H9 (cell line): ENCODE results near the gene ANKS1B. TPM values are rescaled to one million over a fixed set of nuclear protein-coding genes. Genes with fewer than 3 reads are reported as not detected.

Experiments used
- DNase-seq: peaks from one replicate; pipeline ENCODE4 v3.0.0-alpha.2; 2017
- H2AFZ ChIP-seq: one replicate; pipeline ENCODE4 v1.6.1; 2013; ENCODE audit warnings: mild to moderate bottlenecking, low read length, control low read depth, moderate library complexity
- H2AK5ac ChIP-seq: 2 replicates; pipeline ENCODE4 v1.6.1; 2013; ENCODE audit warnings: low read length, control low read depth, mixed read lengths; ENCODE audit not compliant: insufficient read length
- H2BK120ac ChIP-seq: one replicate; pipeline ENCODE4 v1.6.1; 2013; ENCODE audit warnings: low read depth, mild to moderate bottlenecking, low read length, control low read depth, inconsistent platforms; ENCODE audit not compliant: poor library complexity, severe bottlenecking
- H2BK12ac ChIP-seq: 2 replicates; pipeline ENCODE4 v1.6.1; 2013; ENCODE audit warnings: low read length, control low read depth, mixed read lengths, low read depth; ENCODE audit not compliant: insufficient read length
- H2BK15ac ChIP-seq: 2 replicates; pipeline ENCODE4 v1.6.1; 2013; ENCODE audit warnings: low read depth, low read length, control low read depth
- H2BK20ac ChIP-seq: one replicate; pipeline ENCODE4 v1.6.1; 2013; ENCODE audit warnings: low read depth, mild to moderate bottlenecking, low read length, control low read depth, inconsistent platforms; ENCODE audit not compliant: poor library complexity, severe bottlenecking
- H2BK5ac ChIP-seq: 2 replicates; pipeline ENCODE4 v1.6.1; 2013; ENCODE audit warnings: low read length, control low read depth, mixed read lengths; ENCODE audit not compliant: insufficient read length
- H3K14ac ChIP-seq: 2 replicates; pipeline ENCODE4 v1.6.1; 2013; ENCODE audit warnings: low read length, control low read depth; ENCODE audit not compliant: insufficient read depth
- H3K18ac ChIP-seq: 2 replicates; pipeline ENCODE4 v1.6.1; 2013; ENCODE audit warnings: low read depth, mild to moderate bottlenecking, mixed read lengths, low read length, control low read depth; ENCODE audit not compliant: insufficient read length
- H3K23ac ChIP-seq: 2 replicates; pipeline ENCODE4 v1.6.1; 2013; ENCODE audit warnings: low read length, control low read depth, mixed read lengths, low read depth; ENCODE audit not compliant: insufficient read length
- H3K23me2 ChIP-seq: 2 replicates; pipeline ENCODE4 v1.6.1; 2013; ENCODE audit warnings: low read depth, mild to moderate bottlenecking, mixed read lengths, low read length, control low read depth; ENCODE audit not compliant: insufficient read length, poor library complexity, severe bottlenecking
- H3K27ac ChIP-seq: 2 replicates; pipeline ENCODE4 v1.5.1; 2013; ENCODE audit warnings: low read length, control low read depth, mixed read lengths, low read depth; ENCODE audit not compliant: insufficient read length
- H3K27me3 ChIP-seq: 2 replicates; pipeline ENCODE4 v1.6.1; 2013; ENCODE audit warnings: low read length, control low read depth, inconsistent platforms; ENCODE audit not compliant: insufficient read depth
- H3K4ac ChIP-seq: 2 replicates; pipeline ENCODE4 v1.6.1; 2013; ENCODE audit warnings: low read depth, mild to moderate bottlenecking, control low read depth, inconsistent platforms, low read length, moderate library complexity
- H3K4me1 ChIP-seq: 2 replicates; pipeline ENCODE4 v1.6.1; 2013; ENCODE audit warnings: low read length, control low read depth, inconsistent platforms; ENCODE audit not compliant: insufficient read depth
- H3K4me2 ChIP-seq: 2 replicates; pipeline ENCODE4 v1.6.1; 2013; ENCODE audit warnings: low read length, control low read depth, mixed read lengths; ENCODE audit not compliant: insufficient read length, insufficient read depth
- H3K56ac ChIP-seq: 2 replicates; pipeline ENCODE4 v1.6.1; 2013; ENCODE audit warnings: low read depth, mild to moderate bottlenecking, mixed read lengths, low read length, control low read depth; ENCODE audit not compliant: insufficient read length
- H3K79me1 ChIP-seq: 2 replicates; pipeline ENCODE4 v1.6.1; 2013; ENCODE audit warnings: low read depth, mild to moderate bottlenecking, moderate library complexity, low read length, control low read depth, inconsistent platforms; ENCODE audit not compliant: insufficient read depth, poor library complexity, severe bottlenecking
- H3K79me2 ChIP-seq: 2 replicates; pipeline ENCODE4 v1.6.1; 2013; ENCODE audit warnings: low read length, control low read depth, inconsistent platforms; ENCODE audit not compliant: insufficient read depth
- H3K9ac ChIP-seq: 2 replicates; pipeline ENCODE4 v1.6.1; 2013; ENCODE audit warnings: low read length, control low read depth, mixed read lengths; ENCODE audit not compliant: insufficient read length; ENCODE audit errors: extremely low read depth
- H3K9me3 ChIP-seq: one replicate; pipeline ENCODE4 v1.6.1; 2013; ENCODE audit warnings: low read depth, low read length, inconsistent platforms; ENCODE audit not compliant: control insufficient read depth
- H3T11ph ChIP-seq: one replicate; pipeline ENCODE4 v1.6.1; 2013; ENCODE audit warnings: mild to moderate bottlenecking, low read length, control low read depth, inconsistent platforms
- H4K20me1 ChIP-seq: one replicate; pipeline ENCODE4 v1.6.1; 2013; ENCODE audit not compliant: control insufficient read depth, insufficient read length, insufficient read depth
- H4K5ac ChIP-seq: 2 replicates; pipeline ENCODE4 v1.6.1; 2013; ENCODE audit warnings: low read depth, mild to moderate bottlenecking, mixed read lengths, low read length, control low read depth; ENCODE audit not compliant: insufficient read length
- H4K8ac ChIP-seq: replicated peaks from 2 replicates; pipeline ENCODE4 v1.6.1; 2013; ENCODE audit warnings: low read length, control low read depth, mixed read lengths, low read depth; ENCODE audit not compliant: insufficient read length
- H4K91ac ChIP-seq: 2 replicates; pipeline ENCODE4 v1.6.1; 2013; ENCODE audit warnings: low read depth, mild to moderate bottlenecking, moderate library complexity, mixed read lengths, low read length, control low read depth; ENCODE audit not compliant: insufficient read length
- H3K27ac Mint-ChIP-seq, 3 experiments: 2 replicates in 2 of 3; 3 replicates in 1 of 3; pipeline ENCODE4 v1.8.0; 2020 to 2021; ENCODE audit warnings: mixed read lengths in 3 of 3, mild to moderate bottlenecking in 1 of 3, moderate library complexity in 1 of 3
- H3K27me3 Mint-ChIP-seq: 2 replicates; pipeline ENCODE4 v1.8.0; 2021; ENCODE audit warnings: low read depth, mild to moderate bottlenecking, moderate library complexity, mixed read lengths
- H3K36me3 Mint-ChIP-seq, 3 experiments: 2 replicates in 2 of 3; 3 replicates in 1 of 3; pipeline ENCODE4 v1.8.0; 2020 to 2021; ENCODE audit warnings: low read depth in 3 of 3, mixed read lengths in 3 of 3; ENCODE audit not compliant: insufficient read depth in 1 of 3
- H3K4me1 Mint-ChIP-seq, 2 experiments: 2 replicates each; pipeline ENCODE4 v1.8.0; 2020; ENCODE audit warnings: mixed read lengths in 2 of 2
- H3K4me3 Mint-ChIP-seq, 2 experiments: 2 replicates in 1 of 2; 3 replicates in 1 of 2; pipeline ENCODE4 v1.8.0; 2020 to 2021; ENCODE audit warnings: mild to moderate bottlenecking in 2 of 2, mixed read lengths in 2 of 2, moderate library complexity in 1 of 2
- H3K9me3 Mint-ChIP-seq, 2 experiments: 2 replicates in 1 of 2; 3 replicates in 1 of 2; pipeline ENCODE4 v1.8.0; 2020; ENCODE audit warnings: mild to moderate bottlenecking in 2 of 2, mixed read lengths in 2 of 2, moderate library complexity in 1 of 2
- CTCF ChIP-seq: fragments of 200-600 bp; sonication (generic); conservative IDR thresholded peaks from 3 replicates; pipeline ENCODE4 v1.8.0; 2021; ENCODE audit warnings: antibody characterized with exemption, mild to moderate bottlenecking
- WGBS: extraction: QIAGEN DNeasy Blood & Tissue Kit; methylation state at CpG from one replicate; pipeline ENCODE4 v1.1.7; 2013; ENCODE audit warnings: missing lambda C conversion rate, low lambda C conversion rate, mixed read lengths; ENCODE audit not compliant: insufficient read length; ENCODE audit errors: extremely low coverage; 5-methylcytosine and 5-hydroxymethylcytosine counted together
- total RNA-seq: library from RNA; stranded (reverse); gene quantifications from 2 replicates; pipeline ENCODE4 v1.2.1, GENCODE V29; 2021

The ANKS1B gene
- total RNA-seq, 1 experiment from 2014 or later, result 4.1 TPM

DNA sequence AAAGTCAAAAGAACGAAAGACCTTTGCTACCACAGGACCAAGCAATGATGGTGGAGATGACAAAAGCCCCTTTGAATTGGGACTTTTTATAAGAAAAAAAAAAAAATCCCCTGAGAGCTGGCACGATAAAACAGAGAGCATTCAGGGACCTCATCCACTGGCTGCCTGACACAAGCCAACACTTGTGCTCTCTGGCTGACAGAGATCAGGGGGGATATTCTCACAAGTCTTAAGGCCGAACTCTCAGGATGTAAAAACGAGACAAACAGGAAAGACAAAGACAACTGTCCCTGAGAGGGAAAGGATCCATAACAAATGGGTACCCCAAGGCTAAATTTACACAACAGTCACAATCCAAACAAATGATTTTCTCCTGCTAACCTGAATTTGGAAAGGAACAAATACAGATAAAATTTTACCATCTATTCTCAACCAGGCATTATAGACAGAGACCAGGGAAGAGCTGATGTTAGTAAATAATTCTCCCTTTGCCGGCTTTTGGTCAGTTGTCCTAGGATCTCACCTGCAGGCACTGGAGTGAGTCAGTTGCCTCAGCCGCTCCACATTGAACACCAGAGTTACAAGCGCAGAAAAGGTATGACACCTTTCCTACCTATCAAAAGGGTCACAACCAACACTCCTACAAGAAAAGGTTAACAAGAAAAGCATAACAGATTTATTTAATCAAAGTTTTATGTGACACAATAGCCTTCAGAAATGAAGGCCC is 375.1 kb downstream of the ANKS1B start:
- H3K18ac ChIP-seq, result no peak overlapping the region
- no peak overlapping the region for H2BK120ac ChIP-seq
- H2BK15ac ChIP-seq, result no peak overlapping the region
- no peaks in the 10 kb centered on the region for H3K79me1 ChIP-seq
- DNase-seq, result no peak
- Mint-ChIP-seq H3K27me3 (peaks cover 5% of the 10 kb centered on the region; the same call in 1 of the 2 replicates), H3K36me3 (no peaks in the 10 kb centered on the region), H3K4me3 (peak overlapping the region; percentile 9 to 52; a peak in 2 of 5 replicates), H3K27ac (peak overlapping the region in 2 of 3 experiments; percentile 68 to 93; a peak in 3 of 7 replicates), H3K4me1 (peaks cover 22 to 34% of the 10 kb centered on the region in 2 experiments), H3K9me3 (no peaks in the 10 kb centered on the region; a peak in 1 of 5 replicates)
- no peaks in the 10 kb centered on the region for H3K27me3 ChIP-seq
- no peak overlapping the region for H3T11ph ChIP-seq
- no peak overlapping the region for H3K27ac ChIP-seq
- no peak overlapping the region for H4K91ac ChIP-seq
- H3K4ac ChIP-seq, result no peak overlapping the region
- TF ChIP-seq CTCF, result no peak
- no peak overlapping the region for H4K8ac ChIP-seq
- H3K4me2 ChIP-seq, result no peak overlapping the region
- no peak overlapping the region for H3K9ac ChIP-seq
- H3K14ac ChIP-seq, result no peak overlapping the region
- no peaks in the 10 kb centered on the region; the same call in 1 of the 2 replicates for H3K4me1 ChIP-seq
- no peak overlapping the region for H3K23ac ChIP-seq
- no peak overlapping the region for H2BK12ac ChIP-seq
- H3K79me2 ChIP-seq, result no peaks in the 10 kb centered on the region
- H4K20me1 ChIP-seq, result no peaks in the 10 kb centered on the region
- H3K56ac ChIP-seq, result no peak overlapping the region
- no CpG with 5 or more reads among the region's 7 CpGs for WGBS
- no peak overlapping the region for H2AFZ ChIP-seq
- no peaks in the 10 kb centered on the region for H3K23me2 ChIP-seq
- H2BK20ac ChIP-seq, result no peak overlapping the region
- no peak overlapping the region for H2BK5ac ChIP-seq
- no peaks in the 10 kb centered on the region for H3K9me3 ChIP-seq
- H2AK5ac ChIP-seq, result no peak overlapping the region
- no peak overlapping the region for H4K5ac ChIP-seq
